ENCODE results near the gene SLC25A29.

Gene SLC25A29

DNA sequence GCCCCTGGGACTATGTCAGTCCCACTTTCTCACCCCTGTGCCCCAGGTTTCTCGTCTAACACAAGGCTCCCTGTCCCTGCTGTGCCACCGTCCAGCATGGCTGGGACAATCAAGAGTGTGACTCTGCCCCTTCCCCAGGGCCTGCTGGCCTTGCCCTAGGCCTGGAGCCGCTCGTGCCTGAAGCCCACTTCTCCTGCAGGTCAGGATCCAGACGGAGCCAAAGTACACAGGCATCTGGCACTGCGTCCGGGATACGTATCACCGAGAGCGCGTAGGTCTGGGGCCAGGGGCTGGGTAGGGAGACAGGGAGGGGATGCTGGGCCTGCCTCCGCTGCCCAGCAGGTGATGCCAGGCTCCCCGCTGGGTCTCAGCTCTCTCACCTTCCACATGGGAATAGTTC lies 19.7 kb upstream of the SLC25A29 start:
- ChIA-PET POLR2A (no interaction called here), CTCF (no interaction called here)
- no peak for DNase-seq (ENCODE audit: low read depth, low spot score)
- TF ChIP-seq, protein P1, sequence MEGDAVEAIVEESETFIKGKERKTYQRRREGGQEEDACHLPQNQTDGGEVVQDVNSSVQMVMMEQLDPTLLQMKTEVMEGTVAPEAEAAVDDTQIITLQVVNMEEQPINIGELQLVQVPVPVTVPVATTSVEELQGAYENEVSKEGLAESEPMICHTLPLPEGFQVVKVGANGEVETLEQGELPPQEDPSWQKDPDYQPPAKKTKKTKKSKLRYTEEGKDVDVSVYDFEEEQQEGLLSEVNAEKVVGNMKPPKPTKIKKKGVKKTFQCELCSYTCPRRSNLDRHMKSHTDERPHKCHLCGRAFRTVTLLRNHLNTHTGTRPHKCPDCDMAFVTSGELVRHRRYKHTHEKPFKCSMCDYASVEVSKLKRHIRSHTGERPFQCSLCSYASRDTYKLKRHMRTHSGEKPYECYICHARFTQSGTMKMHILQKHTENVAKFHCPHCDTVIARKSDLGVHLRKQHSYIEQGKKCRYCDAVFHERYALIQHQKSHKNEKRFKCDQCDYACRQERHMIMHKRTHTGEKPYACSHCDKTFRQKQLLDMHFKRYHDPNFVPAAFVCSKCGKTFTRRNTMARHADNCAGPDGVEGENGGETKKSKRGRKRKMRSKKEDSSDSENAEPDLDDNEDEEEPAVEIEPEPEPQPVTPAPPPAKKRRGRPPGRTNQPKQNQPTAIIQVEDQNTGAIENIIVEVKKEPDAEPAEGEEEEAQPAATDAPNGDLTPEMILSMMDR (IDR thresholded peaks at IDR 0.05; ENCODE audit: insufficient read depth, low read length, missing control alignments): no peak
- H3K4me3 ChIP-seq (ENCODE audit: low read depth, low read length): no peak overlapping the region

- H3K4me3 ChIP-seq (ENCODE audit: low read depth, low read length): no peak overlapping the region
- POLR2A ChIA-PET: no interaction called here
- CTCF ChIA-PET: no interaction called here
- DNase-seq (ENCODE audit: low read depth, low spot score): no peak
- TF ChIP-seq, protein P1 (IDR thresholded peaks at IDR 0.05; ENCODE audit: insufficient read depth, low read length, missing control alignments): no peak
Observed at GRCh38 chr14:100325231-100325632, 19.0 kb upstream of the SLC25A29 start.

- TF ChIP-seq, protein P1 (IDR thresholded peaks at IDR 0.05; ENCODE audit: insufficient read depth, low read length, missing control alignments): no peak
- ChIA-PET CTCF (interaction anchor here (1.0 kb wide), 1 partner anchor 11 kb away, joined by 3 read pairs; no protein-coding TSS in a partner anchor), POLR2A (no interaction called here)
- H3K4me3 ChIP-seq (ENCODE audit: low read depth, low read length): no peak overlapping the region
- no peak for DNase-seq (ENCODE audit: low read depth, low spot score)
Observed at GRCh38 chr14:100323942-100324307, 17.7 kb upstream of the SLC25A29 start.

DNA sequence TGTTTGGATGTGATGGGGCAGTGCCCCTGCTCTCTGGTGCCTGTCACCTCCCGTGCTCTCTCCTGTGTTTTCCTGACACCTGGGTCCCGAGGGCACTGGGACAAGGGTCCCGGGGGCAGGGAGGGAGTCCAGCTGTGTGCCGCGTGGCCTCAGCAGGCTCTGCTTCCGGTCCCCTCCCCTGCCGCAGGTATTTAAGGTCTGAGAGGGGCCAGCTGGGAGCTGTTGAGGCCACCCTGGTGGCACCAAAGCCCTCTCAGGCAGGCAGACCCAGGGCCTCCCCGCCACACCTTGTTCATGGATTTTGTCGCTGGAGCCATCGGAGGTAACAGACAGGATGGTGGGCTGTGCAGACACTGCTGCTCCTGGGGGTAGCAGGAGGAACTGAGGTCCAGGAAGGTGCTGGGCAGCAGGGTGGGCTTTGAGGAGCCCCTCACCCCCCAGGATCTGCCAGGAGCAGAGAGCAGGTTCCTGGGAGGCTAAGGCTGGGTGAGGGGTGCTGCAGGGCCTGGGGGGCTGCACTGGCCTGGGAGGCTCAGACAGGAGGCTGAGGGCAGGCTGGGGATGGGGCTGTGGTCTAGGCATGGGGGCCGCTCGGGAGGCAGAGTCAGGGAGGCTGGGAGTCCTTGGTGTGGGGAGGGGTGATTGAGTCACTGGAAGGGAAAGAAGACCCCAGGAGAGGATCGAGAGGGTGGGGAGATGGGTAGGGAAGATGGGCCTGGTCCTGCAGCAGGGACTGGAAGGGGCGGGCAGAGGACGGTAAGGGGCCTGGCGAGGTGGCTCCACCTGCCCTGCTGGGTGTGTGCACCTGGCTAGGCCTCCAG lies 17.1 kb upstream of the SLC25A29 start, which contains the start of gene SLC25A47:
SLC25A47 (plus strand) TSS at position 219 of the 821 bp plus-strand sequence; CDS start at position 295, 76 bp downstream.
- POLR2A ChIA-PET: no interaction called here
- no peak for DNase-seq (ENCODE audit: low read depth, low spot score)
- CTCF ChIA-PET: interaction anchor here (1.0 to 1.2 kb wide), 2 partner anchors 11 to 14 kb away, joined by 3 read pairs; no protein-coding TSS in a partner anchor
- H3K4me3 ChIP-seq (ENCODE audit: low read depth, low read length): no peak within 1 kb of the TSS
- TF ChIP-seq, protein P1 (IDR thresholded peaks at IDR 0.05; ENCODE audit: insufficient read depth, low read length, missing control alignments): no peak

DNA sequence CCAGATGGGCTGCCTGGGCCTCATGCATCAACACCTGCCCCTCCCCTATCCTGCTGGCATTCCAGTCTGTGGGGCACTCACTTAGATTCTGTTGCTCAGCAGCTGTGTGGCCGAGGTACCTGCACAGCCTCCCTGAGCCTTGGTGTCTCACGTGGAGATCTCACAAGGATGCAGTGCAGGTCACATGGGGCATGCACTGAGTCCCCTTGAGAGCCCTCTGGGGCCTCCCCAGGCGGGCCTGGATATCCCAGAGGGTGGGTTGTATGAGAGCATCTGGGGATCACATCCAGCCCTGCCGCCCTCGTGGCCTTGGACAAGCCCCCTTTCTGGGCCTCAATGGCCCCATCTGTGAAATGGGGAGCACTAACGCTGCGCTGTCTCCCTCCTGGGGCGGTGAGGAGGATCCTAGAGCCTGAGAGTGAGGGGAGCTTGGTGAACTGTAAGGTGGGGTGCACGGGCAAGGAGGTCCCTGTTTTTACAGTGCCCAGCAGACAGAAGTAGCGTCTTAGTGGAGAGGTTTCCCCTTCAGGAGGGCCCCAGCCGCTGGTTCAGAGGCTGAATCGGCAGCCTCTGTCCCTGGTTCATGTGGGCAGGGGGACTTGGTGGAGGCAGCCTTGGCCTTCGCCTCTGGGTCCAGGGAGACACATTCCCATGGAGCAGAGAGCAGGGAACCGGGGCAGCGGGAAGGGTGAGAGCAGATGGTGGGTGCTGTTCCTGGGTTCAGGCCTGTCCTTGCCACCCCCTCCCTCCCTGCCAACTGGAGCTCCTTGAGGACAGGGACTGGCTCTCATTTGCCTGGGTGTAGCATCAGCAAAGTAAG lies 16.1 kb upstream of the SLC25A29 start:
- H3K4me3 ChIP-seq (ENCODE audit: low read depth, low read length): no peak overlapping the region
- POLR2A ChIA-PET: no interaction called here
- TF ChIP-seq, protein P1 (IDR thresholded peaks at IDR 0.05; ENCODE audit: insufficient read depth, low read length, missing control alignments): no peak
- DNase-seq (ENCODE audit: low read depth, low spot score): no peak
- CTCF ChIA-PET: interaction anchor here (1.2 to 1.6 kb wide), 2 partner anchors 10 to 15 kb away, joined by 3 read pairs; no protein-coding TSS in a partner anchor

Measured in AG04449 (cell line).